ES-I3 (cell line): ENCODE results near the gene KRT8.

Source experiments
- H3K36me3 ChIP-seq: 2 replicates; pipeline ENCODE4 v1.6.1; 2013; ENCODE audit warnings: mild to moderate bottlenecking, low read length, control low read depth, moderate library complexity; ENCODE audit not compliant: insufficient read depth
- H3K4me1 ChIP-seq: 2 replicates; pipeline ENCODE4 v1.6.1; 2013; ENCODE audit warnings: mild to moderate bottlenecking, control low read depth, low read length; ENCODE audit not compliant: insufficient read depth
- H3K9ac ChIP-seq: 2 replicates; pipeline ENCODE4 v1.6.1; 2013; ENCODE audit warnings: low read depth, mild to moderate bottlenecking, low read length, moderate library complexity
- H3K9me3 ChIP-seq: 2 replicates; pipeline ENCODE4 v1.6.1; 2013; ENCODE audit warnings: mild to moderate bottlenecking, low read length, moderate library complexity; ENCODE audit not compliant: control insufficient read depth, insufficient read depth

The KRT8 gene

GRCh38 chr12:52878507-52879393, 26.1 kb downstream of the KRT8 start:
- Histone ChIP-seq H3K36me3 (no peaks in the 10 kb centered on the region), H3K9ac (peak overlapping the region; percentile 39; the same call in 1 of the 2 replicates), H3K4me1 (peaks cover 6% of the 10 kb centered on the region; the same call in 1 of the 2 replicates), H3K9me3 (no peaks in the 10 kb centered on the region)

GRCh38 chr12:52877242-52877641, 27.6 kb downstream of the KRT8 start:
- H3K36me3 ChIP-seq, result no peaks in the 10 kb centered on the region
- no peak overlapping the region for H3K9ac ChIP-seq
- peaks cover 6% of the 10 kb centered on the region; the same call in 1 of the 2 replicates for H3K4me1 ChIP-seq
- no peaks in the 10 kb centered on the region for H3K9me3 ChIP-seq

- no peaks in the 10 kb centered on the region for H3K9me3 ChIP-seq
- H3K4me1 ChIP-seq, result peaks cover 6% of the 10 kb centered on the region; the same call in 1 of the 2 replicates
- H3K36me3 ChIP-seq, result no peaks in the 10 kb centered on the region
- H3K9ac ChIP-seq, result no peak overlapping the region
These were observed 28.5 kb downstream of the KRT8 start for GRCh38 chr12:52876372-52876771.

GRCh38 chr12:52874573-52875435, 30.1 kb downstream of the KRT8 start:
- Histone ChIP-seq H3K9me3 (no peaks in the 10 kb centered on the region), H3K36me3 (no peaks in the 10 kb centered on the region), H3K4me1 (peaks cover 9% of the 10 kb centered on the region; the same call in 1 of the 2 replicates), H3K9ac (peak overlapping the region; percentile 38; the same call in 1 of the 2 replicates)

GRCh38 chr12:52873832-52874572, 30.9 kb downstream of the KRT8 start:
- peaks cover 9% of the 10 kb centered on the region; the same call in 1 of the 2 replicates for H3K4me1 ChIP-seq
- H3K9ac ChIP-seq, result peak overlapping the region; percentile 38; the same call in 1 of the 2 replicates
- no peaks in the 10 kb centered on the region for H3K9me3 ChIP-seq
- H3K36me3 ChIP-seq, result no peaks in the 10 kb centered on the region

GRCh38 chr12:52873513-52873831, 31.4 kb downstream of the KRT8 start:
- Histone ChIP-seq H3K9me3 (no peaks in the 10 kb centered on the region), H3K36me3 (no peaks in the 10 kb centered on the region), H3K9ac (no peak overlapping the region; the same call in 1 of the 2 replicates), H3K4me1 (peaks cover 9% of the 10 kb centered on the region; the same call in 1 of the 2 replicates)

GRCh38 chr12:52872644-52873389, 32.1 kb downstream of the KRT8 start:
- Histone ChIP-seq H3K36me3 (no peaks in the 10 kb centered on the region), H3K4me1 (peaks cover 9% of the 10 kb centered on the region; the same call in 1 of the 2 replicates), H3K9me3 (no peaks in the 10 kb centered on the region), H3K9ac (no peak overlapping the region)

- Histone ChIP-seq H3K9ac (no peak overlapping the region), H3K9me3 (no peaks in the 10 kb centered on the region), H3K36me3 (no peaks in the 10 kb centered on the region), H3K4me1 (peaks cover 13% of the 10 kb centered on the region)
These were observed 33.4 kb downstream of the KRT8 start for GRCh38 chr12:52871291-52872039.

GRCh38 chr12:52870361-52871290, 34.2 kb downstream of the KRT8 start:
- Histone ChIP-seq H3K4me1 (peaks cover 13% of the 10 kb centered on the region), H3K9me3 (no peaks in the 10 kb centered on the region), H3K36me3 (no peaks in the 10 kb centered on the region), H3K9ac (no peak overlapping the region)

GRCh38 chr12:52867642-52868041, 37.2 kb downstream of the KRT8 start:
- H3K9ac ChIP-seq, result no peak overlapping the region
- no peaks in the 10 kb centered on the region for H3K9me3 ChIP-seq
- H3K36me3 ChIP-seq, result no peaks in the 10 kb centered on the region
- peaks cover 7% of the 10 kb centered on the region; the same call in 1 of the 2 replicates for H3K4me1 ChIP-seq

GRCh38 chr12:52867152-52867551, 37.7 kb downstream of the KRT8 start:
- Histone ChIP-seq H3K36me3 (no peaks in the 10 kb centered on the region), H3K9me3 (no peaks in the 10 kb centered on the region), H3K4me1 (peaks cover 7% of the 10 kb centered on the region; the same call in 1 of the 2 replicates), H3K9ac (no peak overlapping the region)
